HK-2 (cell line): ENCODE measurements around the gene COA3.
A peak's percentile ranks its signal among the peaks of the same experiment; 100 is the strongest.

Experiments used
- DNase-seq: peaks from one replicate; pipeline ENCODE4 v3.0.0-alpha.2; 2018; ENCODE audit not compliant: unreplicated experiment

COA3 gene

DNA sequence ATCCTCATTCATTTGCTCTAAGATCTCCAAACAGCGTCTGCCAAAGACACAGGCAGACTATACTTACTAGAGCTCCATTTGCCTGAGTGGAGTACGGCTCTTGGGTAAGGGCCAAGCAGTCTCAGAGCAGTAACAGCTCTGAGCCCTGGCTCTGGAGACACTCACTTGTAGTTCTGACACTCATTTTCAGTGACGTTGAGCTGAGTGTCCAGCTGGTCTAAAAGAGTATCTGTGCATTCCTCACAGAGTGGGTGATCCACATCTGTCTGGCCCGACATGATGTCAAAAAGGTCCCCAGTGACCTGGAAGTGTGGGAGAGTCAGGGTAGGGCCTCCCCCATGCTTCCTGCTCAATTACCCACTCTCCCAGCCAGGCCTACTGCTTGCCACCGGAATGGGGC, 19.9 kb upstream of the COA3 start:
- no peak for DNase-seq

GRCh38 chr17:42817866-42818265, 19.4 kb upstream of the COA3 start:
- no peak for DNase-seq

DNA sequence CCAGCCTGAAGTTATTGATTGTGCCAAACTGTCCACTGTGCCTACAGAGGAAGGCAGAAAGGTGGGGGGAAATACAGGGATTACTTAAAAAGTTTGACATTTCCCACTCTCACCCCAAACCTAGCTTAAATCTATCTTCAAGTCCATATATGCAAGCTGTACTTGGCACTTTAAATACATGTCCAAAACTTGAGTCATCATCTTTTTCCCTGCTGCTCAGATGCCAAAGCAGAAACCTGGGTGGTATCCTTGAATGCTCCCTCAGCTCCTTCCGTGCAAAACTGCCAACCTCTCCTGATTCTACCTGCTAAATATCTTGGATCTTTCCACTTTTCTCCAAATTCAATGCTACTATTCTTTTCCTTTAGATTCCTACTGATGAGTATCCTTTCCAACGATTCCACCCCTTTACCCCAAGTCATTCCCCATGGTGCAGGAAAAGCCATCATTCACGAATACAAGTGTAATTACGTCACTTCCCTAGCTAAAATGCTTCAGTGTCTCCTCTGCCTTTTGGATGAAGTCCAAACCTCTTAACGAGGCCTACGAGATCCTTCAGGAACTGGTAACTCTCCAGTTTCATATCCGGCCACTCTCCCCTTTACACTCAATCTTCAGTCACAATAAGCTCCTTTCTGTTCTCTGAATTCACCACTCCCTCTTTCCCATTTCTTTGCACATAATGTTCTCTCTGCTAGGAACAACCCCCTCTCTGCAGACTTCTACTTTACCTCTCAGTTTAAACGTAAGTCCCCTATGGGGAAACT, 16.3 kb upstream of the COA3 start:
- no peak for DNase-seq

DNA sequence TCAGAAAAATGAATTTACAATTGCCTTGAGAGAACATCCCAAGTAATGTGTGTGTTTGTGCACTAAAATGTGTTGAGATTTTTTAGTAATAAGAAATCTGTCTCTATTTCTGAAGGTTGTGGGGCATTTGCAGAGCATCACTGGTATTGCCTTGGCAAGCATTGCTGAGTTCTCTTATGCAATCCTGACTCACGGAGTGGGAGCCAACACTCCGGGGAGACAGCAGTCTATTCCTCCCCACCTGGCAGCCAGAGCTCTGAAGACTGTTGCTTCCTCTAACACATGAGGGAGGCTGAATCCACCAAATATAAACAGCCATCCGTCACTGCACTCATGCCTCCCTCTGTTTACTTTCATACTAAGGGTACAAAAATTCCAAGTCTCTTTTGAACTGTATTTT, 10.7 kb upstream of the COA3 start:
- DNase-seq: no peak

GRCh38 chr17:42806249-42806648, 7.7 kb upstream of the COA3 start:
- no peak for DNase-seq

DNA sequence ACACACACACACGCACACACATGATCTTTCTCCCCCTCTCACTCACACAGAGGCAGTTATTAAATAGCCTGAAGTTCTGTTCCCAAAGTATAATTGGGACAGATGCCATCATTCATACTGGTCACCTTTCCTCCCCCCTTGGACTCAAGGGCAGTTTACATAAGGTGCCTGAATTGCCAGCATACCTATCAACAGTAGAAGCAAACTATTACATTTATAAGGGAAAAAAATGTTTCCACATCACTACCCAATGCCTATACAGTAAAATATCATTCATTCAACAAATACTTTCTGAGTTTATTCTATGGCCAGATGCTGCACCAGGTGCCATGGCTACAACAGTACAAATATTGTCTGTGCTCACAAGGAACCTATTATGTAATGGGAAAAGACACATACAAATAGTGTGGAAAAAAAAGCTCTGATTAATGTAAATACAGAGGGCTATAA, 6.4 kb upstream of the COA3 start:
- DNase-seq: no peak

DNA sequence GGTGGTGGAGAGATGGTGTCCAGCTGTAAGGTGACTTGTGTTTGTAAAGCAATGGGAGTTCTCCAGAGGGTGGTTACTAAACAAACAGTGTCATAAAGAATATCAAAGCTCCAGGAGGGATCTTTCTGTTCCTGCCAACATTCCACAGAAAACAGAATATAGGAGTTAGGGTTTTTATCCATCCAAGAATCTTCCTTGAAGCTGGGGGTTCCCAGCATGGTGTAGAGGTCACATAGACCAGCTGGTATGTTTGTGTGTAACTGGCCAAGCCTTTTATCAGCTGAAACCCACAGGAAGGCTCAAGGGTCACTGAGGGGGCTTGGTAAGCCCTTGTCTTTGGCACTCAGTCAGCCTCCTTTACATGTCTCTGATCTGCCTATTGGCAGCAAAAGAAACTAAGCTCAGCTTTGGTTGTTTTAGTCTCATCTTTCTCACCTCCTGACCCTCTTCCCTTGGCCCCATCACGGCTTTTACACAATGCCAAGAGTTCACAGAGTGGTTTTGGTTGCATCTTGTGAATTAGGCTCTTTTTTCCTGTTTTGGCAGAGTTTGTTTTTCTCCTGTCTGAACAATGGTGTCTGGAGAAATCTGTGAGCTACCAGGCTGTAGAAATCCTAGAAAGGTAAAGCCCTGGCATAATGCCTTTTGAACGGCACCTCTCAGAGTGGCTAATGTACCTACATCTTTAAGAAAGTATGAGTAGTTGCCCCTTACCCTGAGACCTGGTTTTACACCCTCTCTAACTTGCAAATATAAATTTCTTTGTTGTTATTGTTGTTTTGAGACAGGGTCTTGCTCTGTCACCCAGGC, 4.8 kb upstream of the COA3 start:
- no peak for DNase-seq

DNA sequence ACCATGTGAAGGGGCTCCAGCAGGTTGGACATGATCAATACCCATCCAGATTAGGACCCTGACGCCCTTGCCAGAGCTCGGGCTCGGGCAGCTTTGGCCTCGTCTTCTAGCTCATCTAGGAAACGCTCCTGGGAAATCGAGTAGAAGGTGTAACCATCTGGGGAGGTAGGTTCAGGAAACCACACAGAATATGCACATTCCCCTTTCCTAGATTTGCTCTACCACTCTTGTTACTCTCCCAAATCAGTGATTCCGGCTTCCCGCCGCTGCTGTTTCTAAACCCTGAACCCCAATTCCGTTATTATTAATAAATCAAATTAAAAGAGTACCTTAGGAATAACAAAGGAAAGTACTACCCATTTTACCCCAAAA, 507 bp downstream of the COA3 start:
- DNase-seq: no peak

DNA sequence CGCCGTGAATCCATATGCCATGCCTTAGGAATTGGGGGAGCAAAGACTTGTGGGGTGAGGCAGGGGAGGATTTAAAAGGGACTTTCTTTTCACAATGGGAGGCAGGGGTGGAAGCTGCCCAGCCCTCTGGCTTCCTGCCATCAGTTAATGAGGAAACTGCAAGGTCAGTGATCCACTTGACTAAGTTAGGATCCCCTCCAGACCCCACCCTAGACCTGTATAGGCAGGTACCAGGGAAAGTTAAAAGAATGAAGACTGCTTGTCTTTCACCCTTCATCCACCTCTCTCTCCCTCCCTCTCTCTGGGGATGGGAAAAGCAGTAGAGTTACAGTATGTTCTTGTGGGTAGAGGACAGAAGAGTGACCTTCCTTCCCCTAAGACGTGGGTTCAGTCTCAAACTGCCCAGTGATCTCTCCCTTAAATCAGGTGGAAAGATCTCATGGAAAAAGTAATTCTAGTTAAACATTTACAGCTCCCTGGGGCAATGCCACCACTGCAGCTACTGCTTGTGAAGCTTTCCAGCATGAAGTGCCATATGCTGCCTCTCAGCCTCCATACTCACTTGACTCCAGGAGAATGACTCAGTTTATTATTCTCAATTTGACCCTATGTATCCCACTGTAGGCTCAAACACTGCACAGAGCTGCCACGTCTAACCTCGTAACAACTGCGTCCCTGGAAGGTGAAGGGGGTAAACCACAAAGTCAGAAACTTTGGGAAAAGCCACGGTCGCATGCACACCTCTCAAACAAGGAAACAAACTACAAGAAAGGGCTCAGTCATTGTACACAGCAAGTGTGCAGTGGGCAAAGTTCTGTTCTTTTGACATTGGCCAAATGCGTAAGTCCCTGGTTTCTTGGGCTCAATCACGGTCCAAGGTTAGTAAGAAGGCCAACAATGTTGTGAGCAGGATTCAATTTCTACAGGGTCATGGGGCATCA, 1.2 kb downstream of the COA3 start:
- peak; percentile 29 for DNase-seq

- DNase-seq: no peak
Observed at GRCh38 chr17:42796066-42796758, 2.3 kb downstream of the COA3 start.

- no peak for DNase-seq
Observed at GRCh38 chr17:42795465-42795864, 3.0 kb downstream of the COA3 start.

DNA sequence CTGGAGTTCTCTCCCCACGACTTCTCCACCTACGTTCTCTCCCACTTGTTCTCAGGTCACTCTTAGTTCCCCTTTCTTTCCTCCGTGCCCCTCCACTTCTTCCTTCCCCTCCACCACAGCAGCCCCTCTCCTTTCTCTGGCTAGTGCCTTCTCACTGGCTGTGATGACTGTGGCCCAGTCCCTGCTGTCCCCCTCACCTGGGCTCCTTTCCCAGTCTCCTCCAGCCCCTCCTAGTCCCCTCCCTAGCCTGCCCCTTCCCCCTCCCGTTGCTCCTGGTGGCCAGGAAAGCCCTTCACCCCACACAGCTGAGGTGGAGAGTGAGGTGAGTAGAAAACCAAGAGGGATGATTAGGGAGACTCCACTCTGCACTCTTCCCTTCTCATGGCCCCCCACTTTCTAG, 3.4 kb downstream of the COA3 start:
- no peak for DNase-seq

DNA sequence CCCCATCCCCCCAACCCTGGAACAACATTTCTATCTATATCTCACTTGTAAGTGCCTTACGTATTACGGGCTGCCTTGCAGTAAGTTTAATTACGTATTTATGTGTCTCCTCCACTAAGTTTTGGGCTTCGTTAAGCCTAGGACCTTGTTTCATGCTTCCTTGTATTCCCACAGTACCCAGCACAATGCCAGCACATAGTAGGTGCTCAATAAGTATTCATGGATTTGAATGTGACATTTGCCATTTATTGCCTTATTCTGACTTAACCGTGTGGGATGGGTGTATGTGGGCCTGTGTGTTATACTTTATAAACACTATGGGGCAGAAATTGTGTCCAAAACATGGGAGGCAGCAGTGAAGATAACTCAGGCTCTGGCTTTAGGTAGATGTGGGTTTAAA, 6.0 kb downstream of the COA3 start:
- DNase-seq: no peak

DNA sequence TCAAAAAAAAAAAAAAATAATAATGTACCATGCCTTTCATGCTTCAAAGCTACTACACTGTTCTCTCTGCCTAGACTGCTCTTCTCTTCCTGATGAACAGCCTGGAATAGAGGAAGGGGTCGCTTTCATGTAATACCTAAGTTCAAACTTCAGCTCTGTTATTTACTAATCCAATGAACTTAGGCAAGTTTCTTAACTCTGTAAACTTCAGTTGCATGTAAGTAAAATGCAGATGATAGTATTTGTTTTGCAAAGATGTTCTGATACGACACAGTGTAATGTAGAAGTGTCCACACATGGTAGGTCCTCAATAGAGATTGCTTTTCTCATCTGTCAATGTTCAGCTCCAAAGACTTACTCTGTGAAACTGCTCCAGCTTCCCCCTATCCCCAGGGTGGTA, 6.6 kb downstream of the COA3 start:
- DNase-seq: no peak

- no peak for DNase-seq
Observed at GRCh38 chr17:42787266-42787665, 11.2 kb downstream of the COA3 start.

DNA sequence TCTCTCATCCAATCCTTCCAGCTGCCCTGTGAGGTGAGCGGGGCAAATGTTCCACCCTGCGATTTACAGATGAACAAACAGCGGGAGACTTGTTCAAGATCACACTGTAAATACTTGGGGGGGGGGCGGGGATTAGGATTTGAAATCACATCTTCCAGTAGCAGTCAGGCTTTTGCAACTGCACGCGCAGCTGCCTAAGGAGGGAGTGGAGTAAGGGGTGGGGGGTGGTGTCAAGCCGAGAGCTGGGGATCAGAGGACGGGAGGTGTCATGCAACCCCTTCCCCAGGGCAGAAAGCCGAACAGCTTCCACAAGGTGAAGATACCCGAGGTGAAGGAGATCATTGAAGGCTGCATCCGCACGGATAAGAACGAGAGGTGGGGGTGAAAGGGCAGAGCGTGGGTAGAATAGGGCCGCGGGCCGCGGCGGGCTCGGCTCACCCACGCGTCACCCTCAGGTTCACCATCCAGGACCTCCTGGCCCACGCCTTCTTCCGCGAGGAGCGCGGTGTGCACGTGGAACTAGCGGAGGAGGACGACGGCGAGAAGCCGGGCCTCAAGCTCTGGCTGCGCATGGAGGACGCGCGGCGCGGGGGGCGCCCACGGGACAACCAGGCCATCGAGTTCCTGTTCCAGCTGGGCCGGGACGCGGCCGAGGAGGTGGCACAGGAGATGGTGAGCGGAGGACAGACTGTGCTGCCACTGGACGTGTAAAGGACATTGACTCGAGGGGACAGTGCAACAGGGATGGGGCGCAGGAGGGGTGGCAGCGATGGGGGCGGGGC, 13.5 kb downstream of the COA3 start:
- no peak for DNase-seq

DNA sequence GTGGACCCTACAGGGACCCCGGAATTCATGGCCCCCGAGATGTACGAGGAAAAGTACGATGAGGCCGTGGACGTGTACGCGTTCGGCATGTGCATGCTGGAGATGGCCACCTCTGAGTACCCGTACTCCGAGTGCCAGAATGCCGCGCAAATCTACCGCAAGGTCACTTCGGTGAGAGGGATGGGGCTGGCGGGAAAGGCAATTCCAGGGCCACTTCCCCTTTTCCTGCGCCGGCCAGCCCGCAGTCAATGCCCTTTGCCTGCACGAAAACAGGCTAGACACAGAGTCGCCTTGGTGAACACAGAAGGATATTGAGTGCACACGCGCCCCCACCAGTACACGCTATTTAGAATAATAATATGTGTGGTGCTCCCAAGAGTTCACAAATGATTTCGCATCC, 14.1 kb downstream of the COA3 start:
- no peak for DNase-seq

DNA sequence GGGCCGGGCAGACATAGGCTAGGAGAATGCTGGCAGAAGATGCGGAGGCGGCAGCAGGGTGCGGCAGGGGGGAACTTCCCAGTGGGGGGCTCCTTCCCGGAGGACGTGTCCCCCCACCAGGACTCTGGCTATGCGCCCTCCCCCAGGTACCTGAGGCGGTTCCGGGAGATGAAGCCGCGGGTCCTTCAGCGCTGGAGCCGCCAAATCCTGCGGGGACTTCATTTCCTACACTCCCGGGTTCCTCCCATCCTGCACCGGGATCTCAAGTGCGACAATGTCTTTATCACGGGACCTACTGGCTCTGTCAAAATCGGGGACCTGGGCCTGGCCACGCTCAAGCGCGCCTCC, 14.7 kb downstream of the COA3 start:
- DNase-seq: no peak

GRCh38 chr17:42783062-42783790, 15.3 kb downstream of the COA3 start:
- DNase-seq: peak; percentile 67
